Ectodermal cell (in vitro differentiated cells): Measurements from ENCODE around the gene NEK4.

Experiments
- H3K27ac ChIP-seq: 2 replicates; pipeline ENCODE4 v1.7.0; 2013; ENCODE audit warnings: mild to moderate bottlenecking, low read depth, low read length; ENCODE audit not compliant: insufficient read depth, poor library complexity, severe bottlenecking
- H3K27me3 ChIP-seq: 2 replicates; pipeline ENCODE4 v1.7.0; 2013; ENCODE audit warnings: mild to moderate bottlenecking, low read length; ENCODE audit not compliant: insufficient read depth, control insufficient read depth, poor library complexity, severe bottlenecking
- H3K36me3 ChIP-seq: one replicate; pipeline ENCODE4 v1.7.0; 2013; ENCODE audit warnings: low read length; ENCODE audit not compliant: control insufficient read depth, insufficient read depth
- H3K4me1 ChIP-seq: one replicate; pipeline ENCODE4 v1.7.0; 2013; ENCODE audit warnings: low read length; ENCODE audit not compliant: control insufficient read depth, insufficient read depth
- H3K4me3 ChIP-seq: 2 replicates; pipeline ENCODE4 v1.7.0; 2013; ENCODE audit warnings: low read depth, low read length, control low read depth; ENCODE audit not compliant: insufficient read depth
- H3K9me3 ChIP-seq: 2 replicates; pipeline ENCODE4 v1.7.0; 2013; ENCODE audit warnings: mild to moderate bottlenecking, low read length, moderate library complexity; ENCODE audit not compliant: control insufficient read depth
- WGBS, 2 experiments: methylation state at CpG; one replicate each; pipeline ENCODE4 v1.1.7; 2013; ENCODE audit warnings: missing lambda C conversion rate in 2 of 2; 5-methylcytosine and 5-hydroxymethylcytosine counted together

The NEK4 gene

GRCh38 chr3:52793702-52794611, 23.2 kb upstream of the NEK4 start:
- 86 to 88% methylated on average over 9 of the region's 9 CpGs for WGBS, 2 experiments
- Histone ChIP-seq H3K4me1 (peaks cover 14% of the 10 kb centered on the region), H3K27me3 (no peaks in the 10 kb centered on the region), H3K4me3 (no peak overlapping the region), H3K36me3 (no peaks in the 10 kb centered on the region), H3K9me3 (no peaks in the 10 kb centered on the region), H3K27ac (no peak overlapping the region)

DNA sequence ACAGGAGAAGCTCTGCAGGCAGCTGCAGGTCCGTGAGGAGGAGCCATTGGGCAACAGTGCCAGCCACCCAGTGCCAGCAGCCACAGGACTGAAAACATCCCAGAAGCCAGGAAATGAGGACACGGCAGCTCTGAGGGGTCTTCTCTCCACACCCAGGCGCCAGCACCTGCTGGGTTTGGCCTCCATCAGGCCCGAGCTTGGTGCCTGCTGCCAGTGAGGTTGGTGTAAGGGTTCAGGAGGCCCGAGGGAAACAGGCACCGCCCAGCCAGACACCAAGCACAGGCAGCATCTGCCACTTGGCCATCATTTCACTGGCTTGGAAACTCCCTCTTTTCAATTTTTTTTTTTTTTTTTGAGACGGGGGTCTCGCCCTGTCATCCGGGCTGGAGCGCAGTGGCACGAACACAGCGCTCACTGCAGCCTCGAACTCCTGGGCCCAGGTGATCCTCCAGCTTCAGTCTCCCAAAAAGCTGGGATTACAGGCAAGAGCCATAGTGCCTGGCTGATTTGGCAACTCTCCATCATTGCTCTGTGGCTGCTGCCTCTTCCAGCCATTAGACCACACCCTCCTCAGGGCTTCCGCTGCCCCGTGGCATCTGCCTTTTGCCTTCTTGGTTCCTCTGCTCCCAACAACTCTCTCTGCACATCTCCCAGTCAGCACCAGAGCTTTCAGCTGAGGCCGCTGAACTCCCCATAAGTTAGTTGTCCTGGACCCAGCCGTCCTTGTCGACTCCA, 22.4 kb upstream of the NEK4 start:
- no peak overlapping the region for H3K4me3 ChIP-seq
- H3K27me3 ChIP-seq: no peaks in the 10 kb centered on the region
- peaks cover 14% of the 10 kb centered on the region for H3K4me1 ChIP-seq
- no peak overlapping the region for H3K27ac ChIP-seq
- 85 to 91% methylated on average over 18 of the region's 18 CpGs for WGBS, 2 experiments
- no peaks in the 10 kb centered on the region for H3K9me3 ChIP-seq
- no peaks in the 10 kb centered on the region for H3K36me3 ChIP-seq

GRCh38 chr3:52792413-52792812, 21.7 kb upstream of the NEK4 start:
- Histone ChIP-seq H3K36me3 (no peaks in the 10 kb centered on the region), H3K4me3 (no peak overlapping the region), H3K27me3 (no peaks in the 10 kb centered on the region), H3K9me3 (no peaks in the 10 kb centered on the region), H3K27ac (no peak overlapping the region), H3K4me1 (peaks cover 14% of the 10 kb centered on the region)
- WGBS, 2 experiments: 79 to 84% methylated on average over 7 of the region's 7 CpGs

GRCh38 chr3:52791928-52792327, 21.2 kb upstream of the NEK4 start:
- H3K27ac ChIP-seq: no peak overlapping the region
- no peaks in the 10 kb centered on the region for H3K36me3 ChIP-seq
- H3K9me3 ChIP-seq: no peaks in the 10 kb centered on the region
- peaks cover 14% of the 10 kb centered on the region for H3K4me1 ChIP-seq
- no peaks in the 10 kb centered on the region for H3K27me3 ChIP-seq
- H3K4me3 ChIP-seq: no peak overlapping the region
- 87 to 94% methylated on average over 4 of the region's 4 CpGs for WGBS, 2 experiments

DNA sequence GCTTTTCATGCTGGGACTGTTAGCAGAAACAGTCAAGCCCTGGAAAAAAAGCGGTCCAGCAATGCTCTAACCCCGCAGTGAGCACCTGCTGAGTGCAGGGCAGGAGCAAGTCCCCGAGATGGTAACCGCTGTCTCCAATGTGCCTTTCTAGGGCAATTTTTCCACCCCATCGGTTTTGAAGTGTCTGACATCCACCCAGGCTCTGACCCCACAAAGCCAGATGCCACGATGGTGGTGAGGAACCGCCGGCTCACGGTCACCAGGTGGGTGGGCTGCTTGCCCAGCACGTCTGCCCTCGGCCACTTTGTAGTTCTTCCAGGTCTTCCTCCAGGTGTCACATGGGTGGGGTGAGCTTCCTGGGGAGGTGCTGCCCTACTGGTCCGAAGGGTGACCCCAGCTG, 20.6 kb upstream of the NEK4 start:
- Histone ChIP-seq H3K36me3 (no peaks in the 10 kb centered on the region), H3K4me3 (no peak overlapping the region), H3K9me3 (no peaks in the 10 kb centered on the region), H3K27me3 (no peaks in the 10 kb centered on the region), H3K27ac (no peak overlapping the region), H3K4me1 (peaks cover 14% of the 10 kb centered on the region)
- 91 to 92% methylated on average over 12 of the region's 12 CpGs for WGBS, 2 experiments

- no peak overlapping the region for H3K4me3 ChIP-seq
- no peak overlapping the region for H3K27ac ChIP-seq
- no peaks in the 10 kb centered on the region for H3K36me3 ChIP-seq
- H3K4me1 ChIP-seq: peaks cover 14% of the 10 kb centered on the region
- no peaks in the 10 kb centered on the region for H3K27me3 ChIP-seq
- H3K9me3 ChIP-seq: no peaks in the 10 kb centered on the region
- 93 to 94% methylated on average over 13 of the region's 13 CpGs for WGBS, 2 experiments
Measured at GRCh38 chr3:52790741-52791140, 20.0 kb upstream of the NEK4 start.

- no peak overlapping the region for H3K4me3 ChIP-seq
- 92 to 94% methylated on average over 7 of the region's 7 CpGs for WGBS, 2 experiments
- H3K4me1 ChIP-seq: peaks cover 14% of the 10 kb centered on the region
- no peaks in the 10 kb centered on the region for H3K9me3 ChIP-seq
- no peaks in the 10 kb centered on the region for H3K36me3 ChIP-seq
- H3K27ac ChIP-seq: no peak overlapping the region
- H3K27me3 ChIP-seq: no peaks in the 10 kb centered on the region
Measured at GRCh38 chr3:52790337-52790736, 19.6 kb upstream of the NEK4 start.

GRCh38 chr3:52789746-52790040, 19.0 kb upstream of the NEK4 start:
- Histone ChIP-seq H3K4me3 (no peak overlapping the region), H3K9me3 (no peaks in the 10 kb centered on the region), H3K27ac (no peak overlapping the region), H3K36me3 (no peaks in the 10 kb centered on the region), H3K27me3 (no peaks in the 10 kb centered on the region), H3K4me1 (peaks cover 13% of the 10 kb centered on the region)
- WGBS, 2 experiments: 91% methylated on average over 6 of the region's 6 CpGs

DNA sequence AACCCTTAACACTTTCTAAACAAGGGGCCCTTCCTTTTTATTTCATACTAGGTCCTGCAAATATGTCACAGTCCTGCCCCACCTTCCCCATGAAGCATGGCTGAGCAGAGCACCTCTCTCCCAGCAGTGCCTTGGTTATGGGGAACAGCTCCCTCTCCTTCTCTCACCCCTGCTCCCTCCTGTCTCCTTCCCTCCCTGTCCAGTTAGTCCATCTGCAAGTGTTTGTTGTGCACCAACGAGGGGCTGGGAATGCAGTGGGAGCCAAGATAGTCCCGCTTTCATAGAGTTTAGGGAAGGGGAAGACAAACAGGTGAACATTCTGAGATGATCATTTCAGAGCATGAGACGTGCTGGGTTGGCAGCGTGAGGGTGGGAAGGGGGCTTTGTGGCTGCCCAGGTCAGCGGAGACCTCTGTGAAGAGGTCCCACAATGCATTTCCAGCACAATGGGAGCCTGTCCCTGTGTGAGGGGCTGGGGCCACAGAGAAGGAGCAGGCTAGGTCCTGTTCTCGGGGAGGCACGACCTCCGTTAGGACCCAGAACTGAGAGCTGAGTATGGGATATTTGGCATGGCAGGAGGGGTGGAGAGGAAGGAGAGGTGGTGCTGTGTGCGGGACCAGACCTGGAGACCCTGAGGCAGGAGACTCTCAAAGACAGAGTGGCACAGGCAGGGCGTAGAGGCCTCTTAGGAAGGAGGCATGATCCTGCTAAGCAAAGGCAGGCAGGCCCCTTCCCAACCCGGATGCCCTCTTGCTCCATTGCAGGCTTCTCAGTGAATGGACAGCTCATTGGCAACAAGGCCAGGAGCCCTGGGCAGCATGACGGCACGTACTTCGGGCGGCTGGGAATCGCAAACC, 18.4 kb upstream of the NEK4 start:
- peaks cover 7% of the 10 kb centered on the region for H3K4me1 ChIP-seq
- no peak overlapping the region for H3K27ac ChIP-seq
- no peaks in the 10 kb centered on the region for H3K9me3 ChIP-seq
- H3K36me3 ChIP-seq: no peaks in the 10 kb centered on the region
- no peak overlapping the region for H3K4me3 ChIP-seq
- no peaks in the 10 kb centered on the region for H3K27me3 ChIP-seq
- WGBS, 2 experiments: 89 to 90% methylated on average over 16 of the region's 16 CpGs
